Measurements from ENCODE around the gene SNN. TPM values are rescaled to one million over a fixed set of nuclear protein-coding genes. Genes with fewer than 3 reads are reported as not detected.
A peak's percentile ranks its signal among the peaks of the same experiment; 100 is the strongest.

The SNN gene
- total RNA-seq, 1 donor from 2014 or later: 38.3 TPM

DNA sequence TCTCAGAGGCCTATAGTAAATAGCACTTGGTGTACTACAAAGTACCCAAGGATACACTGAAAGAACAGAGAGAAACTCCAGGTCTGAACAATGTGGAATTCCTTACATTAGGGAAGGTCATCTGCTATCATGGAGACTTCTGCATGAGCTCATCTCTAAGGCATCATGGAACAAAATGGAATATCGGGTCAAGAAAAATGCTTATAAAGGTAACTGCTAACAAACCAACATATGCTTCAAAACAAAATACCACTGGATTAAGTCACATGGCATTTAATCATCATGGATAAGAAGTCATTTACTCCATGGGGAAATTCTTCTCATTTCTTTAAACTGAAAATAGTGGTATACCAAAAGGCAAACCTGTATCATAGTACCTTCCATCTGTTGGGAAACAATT is 40.2 kb downstream of the SNN start:
- Mint-ChIP-seq H3K27ac (peak overlapping the region; percentile 1), H3K9me3 (no peaks in the 10 kb centered on the region), H3K36me3 (peaks cover 22% of the 10 kb centered on the region), H3K27me3 (ENCODE audit: low read depth) (no peaks in the 10 kb centered on the region), H3K4me1 (peaks cover 18% of the 10 kb centered on the region), H3K4me3 (no peak overlapping the region)
- no peak for DNase-seq (ENCODE audit: low spot score in 2 of 2, unreplicated experiment in 2 of 2)
- TF ChIP-seq, protein P1, sequence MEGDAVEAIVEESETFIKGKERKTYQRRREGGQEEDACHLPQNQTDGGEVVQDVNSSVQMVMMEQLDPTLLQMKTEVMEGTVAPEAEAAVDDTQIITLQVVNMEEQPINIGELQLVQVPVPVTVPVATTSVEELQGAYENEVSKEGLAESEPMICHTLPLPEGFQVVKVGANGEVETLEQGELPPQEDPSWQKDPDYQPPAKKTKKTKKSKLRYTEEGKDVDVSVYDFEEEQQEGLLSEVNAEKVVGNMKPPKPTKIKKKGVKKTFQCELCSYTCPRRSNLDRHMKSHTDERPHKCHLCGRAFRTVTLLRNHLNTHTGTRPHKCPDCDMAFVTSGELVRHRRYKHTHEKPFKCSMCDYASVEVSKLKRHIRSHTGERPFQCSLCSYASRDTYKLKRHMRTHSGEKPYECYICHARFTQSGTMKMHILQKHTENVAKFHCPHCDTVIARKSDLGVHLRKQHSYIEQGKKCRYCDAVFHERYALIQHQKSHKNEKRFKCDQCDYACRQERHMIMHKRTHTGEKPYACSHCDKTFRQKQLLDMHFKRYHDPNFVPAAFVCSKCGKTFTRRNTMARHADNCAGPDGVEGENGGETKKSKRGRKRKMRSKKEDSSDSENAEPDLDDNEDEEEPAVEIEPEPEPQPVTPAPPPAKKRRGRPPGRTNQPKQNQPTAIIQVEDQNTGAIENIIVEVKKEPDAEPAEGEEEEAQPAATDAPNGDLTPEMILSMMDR (IDR thresholded peaks at IDR 0.05; ENCODE audit: unreplicated experiment): no peak

DNA sequence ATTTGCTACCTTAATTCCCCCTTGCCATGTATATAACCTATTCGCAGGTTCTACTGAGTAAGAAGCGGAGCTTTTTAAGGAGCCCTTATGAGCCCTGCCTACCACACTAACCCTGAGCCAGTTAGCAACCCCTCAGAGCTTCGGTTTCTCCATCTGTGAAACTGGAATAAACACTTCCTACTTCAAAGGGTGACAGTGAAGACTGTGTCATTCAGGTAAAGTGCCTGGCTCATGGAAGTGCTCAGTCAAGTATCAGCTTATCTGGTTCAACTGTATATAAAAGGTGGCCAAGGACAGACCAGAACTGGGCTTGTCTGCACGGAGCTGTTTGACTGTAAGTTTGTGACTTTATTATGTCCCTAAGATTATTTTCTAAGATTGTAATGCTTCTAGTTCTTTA is 43.4 kb downstream of the SNN start:
- Mint-ChIP-seq H3K36me3 (peaks cover 24% of the 10 kb centered on the region), H3K4me1 (no peaks in the 10 kb centered on the region), H3K9me3 (no peaks in the 10 kb centered on the region), H3K4me3 (no peak overlapping the region), H3K27ac (no peak overlapping the region), H3K27me3 (ENCODE audit: low read depth) (no peaks in the 10 kb centered on the region)
- TF ChIP-seq, protein P1 (IDR thresholded peaks at IDR 0.05; ENCODE audit: unreplicated experiment): no peak
- no peak for DNase-seq (ENCODE audit: low spot score in 2 of 2, unreplicated experiment in 2 of 2)

DNA sequence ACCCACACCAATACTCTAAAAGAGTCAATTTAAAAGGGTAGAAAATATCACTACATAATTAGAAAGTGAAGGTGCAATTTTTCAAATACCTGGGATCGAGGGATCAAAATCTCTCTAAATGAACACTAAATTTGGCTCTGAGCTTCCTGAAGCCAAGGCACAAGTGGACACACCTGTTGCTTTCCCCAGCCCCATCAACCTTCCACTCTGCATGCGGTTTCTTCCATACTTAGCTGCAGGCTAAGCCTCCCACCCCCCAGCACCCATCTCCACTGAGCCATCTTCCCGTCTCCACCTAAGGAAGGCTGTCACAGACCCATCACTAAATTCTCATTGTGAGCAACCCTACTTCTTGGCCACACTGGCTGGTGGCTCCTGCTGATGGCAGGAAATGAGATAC is 43.9 kb downstream of the SNN start:
- no peak overlapping the region for H3K4me3 Mint-ChIP-seq
- H3K36me3 Mint-ChIP-seq: peaks cover 24% of the 10 kb centered on the region
- DNase-seq (ENCODE audit: low spot score in 2 of 2, unreplicated experiment in 2 of 2): no peak
- H3K9me3 Mint-ChIP-seq: no peaks in the 10 kb centered on the region
- TF ChIP-seq, protein P1 (IDR thresholded peaks at IDR 0.05; ENCODE audit: unreplicated experiment): no peak
- H3K27me3 Mint-ChIP-seq (ENCODE audit: low read depth): no peaks in the 10 kb centered on the region
- no peaks in the 10 kb centered on the region for H3K4me1 Mint-ChIP-seq
- H3K27ac Mint-ChIP-seq: no peak overlapping the region

- Mint-ChIP-seq H3K36me3 (peaks cover 26% of the 10 kb centered on the region), H3K4me1 (no peaks in the 10 kb centered on the region), H3K9me3 (no peaks in the 10 kb centered on the region), H3K27me3 (ENCODE audit: low read depth) (no peaks in the 10 kb centered on the region), H3K4me3 (no peak overlapping the region), H3K27ac (no peak overlapping the region)
- no peak for DNase-seq (ENCODE audit: low spot score in 2 of 2, unreplicated experiment in 2 of 2)
- TF ChIP-seq, protein P1 (IDR thresholded peaks at IDR 0.05; ENCODE audit: unreplicated experiment): no peak
Observed at GRCh38 chr16:11715246-11715947, 47.1 kb downstream of the SNN start.

DNA sequence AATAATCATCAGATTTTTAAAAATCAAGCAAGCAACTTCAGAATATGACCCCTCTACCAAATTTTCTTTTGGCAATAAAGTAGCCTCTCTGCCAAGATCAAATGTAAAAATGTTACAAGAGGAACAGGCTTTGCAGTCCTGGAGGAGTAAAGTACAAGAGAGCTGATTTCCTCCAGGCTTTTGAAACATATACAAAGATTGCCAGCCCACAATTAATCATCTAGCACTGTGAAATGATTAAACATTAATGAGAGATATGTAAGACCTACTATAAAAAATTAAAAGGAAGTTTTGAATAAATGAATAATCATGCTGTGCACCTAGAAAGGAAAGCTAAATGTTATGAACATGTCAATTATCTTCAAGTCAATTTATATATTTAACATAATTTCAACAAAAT is 48.1 kb downstream of the SNN start:
- H3K4me1 Mint-ChIP-seq: no peaks in the 10 kb centered on the region
- H3K27me3 Mint-ChIP-seq (ENCODE audit: low read depth): no peaks in the 10 kb centered on the region
- H3K27ac Mint-ChIP-seq: peak overlapping the region; percentile 78
- no peak overlapping the region for H3K4me3 Mint-ChIP-seq
- H3K9me3 Mint-ChIP-seq: no peaks in the 10 kb centered on the region
- TF ChIP-seq, protein P1 (IDR thresholded peaks at IDR 0.05; ENCODE audit: unreplicated experiment): no peak
- DNase-seq (ENCODE audit: low spot score in 2 of 2, unreplicated experiment in 2 of 2): no peak
- H3K36me3 Mint-ChIP-seq: peaks cover 24% of the 10 kb centered on the region

Data from mesothelial cell of epicardium (in vitro differentiated cells).